Nephron progenitor cell (in vitro differentiated cells): ENCODE measurements around the gene NAGS.
"Not testable (repeated sequence)": the region's sequence is repeated elsewhere in the genome, so short reads cannot be mapped to it uniquely, and the experiment has no call there.

ENCODE experiments used
- DNase-seq: peaks from one replicate; pipeline ENCODE4 v3.0.0; 2021
- H3K27ac Mint-ChIP-seq: 2 replicates; pipeline ENCODE4 v1.8.0; 2021; ENCODE audit warnings: mild to moderate bottlenecking, moderate library complexity, mixed read lengths
- H3K27me3 Mint-ChIP-seq: 2 replicates; pipeline ENCODE4 v1.8.0; 2021; ENCODE audit warnings: mild to moderate bottlenecking, low read depth, mixed read lengths; ENCODE audit not compliant: poor library complexity
- H3K36me3 Mint-ChIP-seq: 2 replicates; pipeline ENCODE4 v1.8.0; 2021; ENCODE audit warnings: low read depth, mixed read lengths
- H3K4me1 Mint-ChIP-seq: 2 replicates; pipeline ENCODE4 v1.8.0; 2021; ENCODE audit warnings: mixed read lengths
- H3K4me3 Mint-ChIP-seq: 2 replicates; pipeline ENCODE4 v1.8.0; 2021; ENCODE audit warnings: mild to moderate bottlenecking, moderate library complexity, mixed read lengths
- H3K9me3 Mint-ChIP-seq: 2 replicates; pipeline ENCODE4 v1.8.0; 2021; ENCODE audit warnings: mild to moderate bottlenecking, moderate library complexity, mixed read lengths
- CTCF ChIP-seq: fragments of 200-600 bp; sonication (generic); IDR thresholded peaks from 2 replicates; pipeline ENCODE4 v1.5.0; 2021; ENCODE audit warnings: antibody characterized with exemption

NAGS gene

GRCh38 chr17:44029736-44030135 lies 25.3 kb downstream of the NAGS start:
- TF ChIP-seq CTCF = no peak
- Mint-ChIP-seq H3K36me3 (peaks cover 48% of the 10 kb centered on the region), H3K9me3 (no peaks in the 10 kb centered on the region), H3K4me3 (no peak overlapping the region), H3K27me3 (peaks cover 6% of the 10 kb centered on the region), H3K27ac (peak overlapping the region; percentile 52), H3K4me1 (peaks cover 12% of the 10 kb centered on the region)
- no peak for DNase-seq

GRCh38 chr17:44030482-44030881 lies 26.1 kb downstream of the NAGS start:
- Mint-ChIP-seq H3K4me1 (peaks cover 12% of the 10 kb centered on the region), H3K27ac (peak overlapping the region; percentile 55), H3K27me3 (peaks cover 6% of the 10 kb centered on the region), H3K36me3 (peaks cover 48% of the 10 kb centered on the region), H3K4me3 (no peak overlapping the region), H3K9me3 (no peaks in the 10 kb centered on the region)
- no peak for TF ChIP-seq CTCF
- no peak for DNase-seq

GRCh38 chr17:44033861-44034408 lies 29.5 kb downstream of the NAGS start:
- no peak for TF ChIP-seq CTCF
- Mint-ChIP-seq H3K27ac (peak overlapping the region; percentile 82), H3K27me3 (peaks cover 6% of the 10 kb centered on the region), H3K9me3 (no peaks in the 10 kb centered on the region), H3K4me1 (peaks cover 12% of the 10 kb centered on the region), H3K36me3 (peaks cover 61% of the 10 kb centered on the region), H3K4me3 (no peak overlapping the region)
- DNase-seq = no peak

GRCh38 chr17:44034688-44035087 lies 30.3 kb downstream of the NAGS start:
- H3K4me3 Mint-ChIP-seq, DNase-seq, H3K9me3 Mint-ChIP-seq, H3K27me3 Mint-ChIP-seq, H3K27ac Mint-ChIP-seq: not testable (repeated sequence)
- peaks cover 57% of the 10 kb centered on the region for H3K36me3 Mint-ChIP-seq
- peaks cover 12% of the 10 kb centered on the region for H3K4me1 Mint-ChIP-seq

- Mint-ChIP-seq H3K27ac (no peak overlapping the region), H3K9me3 (no peaks in the 10 kb centered on the region), H3K36me3 (peaks cover 53% of the 10 kb centered on the region), H3K4me3 (no peak overlapping the region), H3K27me3 (peaks cover 4% of the 10 kb centered on the region), H3K4me1 (peaks cover 19% of the 10 kb centered on the region)
- no peak for TF ChIP-seq CTCF
- no peak for DNase-seq
These were observed 33.0 kb downstream of the NAGS start for GRCh38 chr17:44037471-44037870.

GRCh38 chr17:44038604-44039011 lies 34.2 kb downstream of the NAGS start:
- no peak overlapping the region for H3K4me3 Mint-ChIP-seq
- H3K27me3 Mint-ChIP-seq = peaks cover 4% of the 10 kb centered on the region
- peaks cover 17% of the 10 kb centered on the region for H3K4me1 Mint-ChIP-seq
- no peak for DNase-seq
- H3K36me3 Mint-ChIP-seq = peaks cover 46% of the 10 kb centered on the region
- no peak overlapping the region for H3K27ac Mint-ChIP-seq
- no peak for TF ChIP-seq CTCF
- no peaks in the 10 kb centered on the region for H3K9me3 Mint-ChIP-seq
